ENCODE results near the gene SLC20A1.
"Not testable (repeated sequence)": the region's sequence is repeated elsewhere in the genome, so short reads cannot be mapped to it uniquely, and the experiment has no call there.

GRCh38 chr2:112667540-112667939, 21.8 kb downstream of the SLC20A1 start:
- TF ChIP-seq, protein P1, sequence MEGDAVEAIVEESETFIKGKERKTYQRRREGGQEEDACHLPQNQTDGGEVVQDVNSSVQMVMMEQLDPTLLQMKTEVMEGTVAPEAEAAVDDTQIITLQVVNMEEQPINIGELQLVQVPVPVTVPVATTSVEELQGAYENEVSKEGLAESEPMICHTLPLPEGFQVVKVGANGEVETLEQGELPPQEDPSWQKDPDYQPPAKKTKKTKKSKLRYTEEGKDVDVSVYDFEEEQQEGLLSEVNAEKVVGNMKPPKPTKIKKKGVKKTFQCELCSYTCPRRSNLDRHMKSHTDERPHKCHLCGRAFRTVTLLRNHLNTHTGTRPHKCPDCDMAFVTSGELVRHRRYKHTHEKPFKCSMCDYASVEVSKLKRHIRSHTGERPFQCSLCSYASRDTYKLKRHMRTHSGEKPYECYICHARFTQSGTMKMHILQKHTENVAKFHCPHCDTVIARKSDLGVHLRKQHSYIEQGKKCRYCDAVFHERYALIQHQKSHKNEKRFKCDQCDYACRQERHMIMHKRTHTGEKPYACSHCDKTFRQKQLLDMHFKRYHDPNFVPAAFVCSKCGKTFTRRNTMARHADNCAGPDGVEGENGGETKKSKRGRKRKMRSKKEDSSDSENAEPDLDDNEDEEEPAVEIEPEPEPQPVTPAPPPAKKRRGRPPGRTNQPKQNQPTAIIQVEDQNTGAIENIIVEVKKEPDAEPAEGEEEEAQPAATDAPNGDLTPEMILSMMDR (IDR thresholded peaks at IDR 0.05; ENCODE audit: low read depth, low read length, poor library complexity, severe bottlenecking): not testable (repeated sequence)
- TF ChIP-seq EZH2phosphoT487 (IDR thresholded peaks at IDR 0.05; ENCODE audit: borderline replicate concordance, low read length): not testable (repeated sequence)
